Transverse colon (tissue), 4 donors: ENCODE data around the gene CLK3.

ENCODE experiments used
- EP300 ChIP-seq: sonication (generic); formaldehyde crosslinking; IDR thresholded peaks from one replicate; pipeline ENCODE4 v1.6.1; 2017; ENCODE audit warnings: antibody characterized with exemption, low read depth
- POLR2A ChIP-seq: fragments of 450-650 bp; IDR thresholded peaks from one replicate; pipeline ENCODE4 v1.6.1; 2016; ENCODE audit warnings: antibody characterized with exemption, mild to moderate bottlenecking, moderate library complexity
- POLR2AphosphoS5 ChIP-seq, 3 donors: sonication (generic); formaldehyde crosslinking; IDR thresholded peaks; one replicate each; pipeline ENCODE4 v1.6.1; 2016; ENCODE audit warnings: antibody characterized with exemption in 3 of 3
- TF ChIP-seq, protein P1 (sequence below), 5 experiments: fragments of 200-600 bp in 3 of 5; fragments of 450-650 bp in 2 of 5; sonication (generic) in 3 of 5; IDR thresholded peaks; 1 replicate in 2 of 5; 2 replicates in 3 of 5; pipeline ENCODE4 v1.5.1; 2016 to 2017; ENCODE audit warnings: antibody characterized with exemption in 5 of 5, inconsistent platforms in 3 of 5, mild to moderate bottlenecking in 2 of 5, moderate library complexity in 1 of 5

DNA sequence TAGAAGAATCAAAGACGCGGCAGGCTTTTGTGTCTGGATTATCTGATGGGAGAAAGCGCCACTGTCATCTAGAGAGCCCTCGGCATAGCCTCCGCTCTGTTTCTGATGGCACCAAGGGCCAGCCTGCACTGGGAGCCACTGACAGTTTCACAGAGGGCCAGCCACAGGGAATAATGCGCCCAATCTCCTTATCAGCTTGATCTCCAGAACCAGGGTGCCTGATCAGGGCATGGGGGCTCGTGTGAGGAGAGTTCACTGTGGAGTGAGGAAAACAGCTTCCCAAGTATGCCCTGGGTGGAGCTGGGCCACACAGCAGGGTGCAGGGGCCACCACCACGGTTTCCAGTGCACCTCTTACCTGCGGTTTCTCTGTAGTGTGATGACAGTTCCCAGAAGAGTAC is 29.8 kb upstream of the CLK3 start:
- no peak for TF ChIP-seq POLR2A
- no peak for TF ChIP-seq POLR2AphosphoS5 (IDR thresholded peaks at IDR 0.05)
- TF ChIP-seq, protein P1, sequence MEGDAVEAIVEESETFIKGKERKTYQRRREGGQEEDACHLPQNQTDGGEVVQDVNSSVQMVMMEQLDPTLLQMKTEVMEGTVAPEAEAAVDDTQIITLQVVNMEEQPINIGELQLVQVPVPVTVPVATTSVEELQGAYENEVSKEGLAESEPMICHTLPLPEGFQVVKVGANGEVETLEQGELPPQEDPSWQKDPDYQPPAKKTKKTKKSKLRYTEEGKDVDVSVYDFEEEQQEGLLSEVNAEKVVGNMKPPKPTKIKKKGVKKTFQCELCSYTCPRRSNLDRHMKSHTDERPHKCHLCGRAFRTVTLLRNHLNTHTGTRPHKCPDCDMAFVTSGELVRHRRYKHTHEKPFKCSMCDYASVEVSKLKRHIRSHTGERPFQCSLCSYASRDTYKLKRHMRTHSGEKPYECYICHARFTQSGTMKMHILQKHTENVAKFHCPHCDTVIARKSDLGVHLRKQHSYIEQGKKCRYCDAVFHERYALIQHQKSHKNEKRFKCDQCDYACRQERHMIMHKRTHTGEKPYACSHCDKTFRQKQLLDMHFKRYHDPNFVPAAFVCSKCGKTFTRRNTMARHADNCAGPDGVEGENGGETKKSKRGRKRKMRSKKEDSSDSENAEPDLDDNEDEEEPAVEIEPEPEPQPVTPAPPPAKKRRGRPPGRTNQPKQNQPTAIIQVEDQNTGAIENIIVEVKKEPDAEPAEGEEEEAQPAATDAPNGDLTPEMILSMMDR (IDR thresholded peaks at IDR 0.05): no peak
- TF ChIP-seq EP300: no peak
